ENCODE results near the gene ROBO1.

ROBO1 gene

DNA sequence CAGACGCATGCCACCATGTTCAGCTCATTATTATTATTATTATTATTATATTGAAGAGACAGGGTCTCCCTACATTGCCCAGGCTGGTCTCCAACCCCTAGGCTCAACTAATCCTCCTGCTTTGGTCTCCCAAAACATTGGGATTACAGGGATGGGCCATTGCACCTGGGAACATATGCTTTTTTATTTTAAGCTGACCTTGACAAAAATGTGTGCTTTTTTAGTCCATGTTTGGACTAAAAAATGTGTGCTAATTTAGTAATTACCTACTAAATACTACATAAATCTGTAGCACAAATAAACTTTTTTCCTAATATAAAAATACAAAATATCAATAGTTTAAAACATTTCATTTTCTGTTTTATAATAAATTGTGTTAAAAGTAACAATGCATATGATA, 693.2 kb downstream of the ROBO1 start:
- DNase-seq (ENCODE audit: low read depth in 2 of 2): no peak

GRCh38 chr3:79067734-79068133, 700.1 kb downstream of the ROBO1 start:
- no peak for DNase-seq (ENCODE audit: low read depth in 2 of 2)

DNA sequence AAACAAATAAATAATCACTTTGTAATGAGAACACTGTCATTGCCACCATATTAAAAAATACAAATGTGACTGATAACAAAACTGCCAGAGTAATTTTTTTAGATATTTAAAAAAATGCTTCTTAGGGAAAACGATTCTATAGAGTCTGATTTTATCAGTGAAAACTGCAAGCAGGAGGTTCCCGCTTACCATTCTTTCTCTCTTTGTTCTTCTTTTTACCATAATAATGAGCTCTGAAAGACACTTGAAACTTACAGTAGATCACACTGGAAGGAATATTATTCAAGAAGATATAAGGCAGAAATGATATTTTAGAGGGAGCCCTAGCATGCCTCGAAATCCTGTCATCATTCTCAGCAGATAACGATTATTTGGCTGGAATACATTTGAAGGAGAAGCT, 701.3 kb downstream of the ROBO1 start:
- DNase-seq (ENCODE audit: low read depth in 2 of 2): no peak

- DNase-seq (ENCODE audit: low read depth in 2 of 2): no peak
Observed at GRCh38 chr3:79063624-79064023, 704.2 kb downstream of the ROBO1 start.

DNA sequence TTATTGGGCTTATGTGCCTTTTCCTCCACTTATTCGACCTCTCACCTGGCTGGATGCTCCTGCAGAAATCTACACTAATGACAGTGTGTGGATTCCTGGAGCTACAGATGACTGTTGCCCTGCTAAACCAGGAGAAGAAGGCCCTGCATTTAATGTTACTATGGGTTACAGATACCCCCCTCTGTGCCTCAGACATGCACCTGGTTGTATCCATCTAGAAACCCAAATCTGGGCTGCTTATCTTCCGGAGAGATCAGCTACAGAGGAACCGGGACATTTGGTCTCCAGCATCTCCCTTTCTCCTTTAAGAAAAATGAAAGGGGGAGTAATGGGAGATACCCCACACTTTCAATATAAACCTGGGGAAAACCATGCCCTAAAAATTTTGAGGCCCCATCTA, 710.0 kb downstream of the ROBO1 start:
- DNase-seq (ENCODE audit: low read depth in 2 of 2): no peak

- no peak for DNase-seq (ENCODE audit: low read depth in 2 of 2)
Observed at GRCh38 chr3:79056498-79056897, 711.3 kb downstream of the ROBO1 start.

- DNase-seq (ENCODE audit: low read depth in 2 of 2): no peak
Observed at GRCh38 chr3:79052054-79052681, 715.6 kb downstream of the ROBO1 start.

- no peak for DNase-seq (ENCODE audit: low read depth in 2 of 2)
Observed at GRCh38 chr3:79047581-79047980, 720.2 kb downstream of the ROBO1 start.

DNA sequence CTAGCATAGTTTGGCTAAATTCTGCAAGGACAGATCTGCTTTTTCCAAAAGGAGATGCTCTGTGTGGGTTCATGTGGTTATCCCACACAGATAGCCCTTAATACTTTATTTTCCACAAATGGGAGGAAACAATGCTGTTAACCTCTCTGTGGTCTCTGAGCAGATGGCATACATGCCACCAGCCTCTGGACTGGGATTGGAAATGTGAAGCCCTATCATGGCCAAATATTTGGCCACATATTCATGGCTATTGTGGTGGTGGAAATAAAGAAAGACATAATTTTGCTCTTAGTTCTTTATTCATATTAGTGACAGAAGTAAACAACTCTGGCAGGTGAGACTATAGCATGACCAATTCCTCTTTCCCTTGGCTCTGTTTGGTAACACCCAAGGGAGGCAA, 726.2 kb downstream of the ROBO1 start:
- no peak for DNase-seq (ENCODE audit: low read depth in 2 of 2)

GRCh38 chr3:79040701-79041100, 727.1 kb downstream of the ROBO1 start:
- DNase-seq (ENCODE audit: low read depth in 2 of 2): no peak

- DNase-seq (ENCODE audit: low read depth in 2 of 2): no peak
Observed at GRCh38 chr3:79040091-79040490, 727.7 kb downstream of the ROBO1 start.

GRCh38 chr3:79039192-79039591, 728.6 kb downstream of the ROBO1 start:
- DNase-seq (ENCODE audit: low read depth in 2 of 2): no peak

DNA sequence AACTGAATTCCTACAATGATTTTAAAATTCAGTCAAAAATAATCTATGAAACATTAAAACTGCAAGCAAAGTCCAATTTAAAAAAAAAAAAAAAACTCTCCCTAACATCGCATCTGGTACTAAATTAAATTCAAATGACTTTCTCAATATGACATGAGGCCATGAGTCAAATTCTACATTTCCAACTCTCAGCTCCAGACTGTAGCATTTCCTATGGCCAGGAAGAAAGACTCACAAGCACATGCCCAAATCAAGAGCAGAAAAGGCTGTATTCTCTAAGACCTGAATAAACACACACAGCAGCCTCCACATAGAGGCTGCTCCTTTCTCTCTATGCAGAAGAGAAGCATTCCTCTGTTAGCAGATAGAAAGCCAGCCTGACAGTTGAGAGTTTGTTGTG, 729.2 kb downstream of the ROBO1 start:
- DNase-seq (ENCODE audit: low read depth in 2 of 2): no peak

GRCh38 chr3:79038057-79038456, 729.7 kb downstream of the ROBO1 start:
- DNase-seq (ENCODE audit: low read depth in 2 of 2): no peak

GRCh38 chr3:79032686-79033318, 735.0 kb downstream of the ROBO1 start:
- DNase-seq (ENCODE audit: low read depth in 2 of 2): no peak

- DNase-seq (ENCODE audit: low read depth in 2 of 2): no peak
Observed at GRCh38 chr3:79030157-79030556, 737.6 kb downstream of the ROBO1 start.

DNA sequence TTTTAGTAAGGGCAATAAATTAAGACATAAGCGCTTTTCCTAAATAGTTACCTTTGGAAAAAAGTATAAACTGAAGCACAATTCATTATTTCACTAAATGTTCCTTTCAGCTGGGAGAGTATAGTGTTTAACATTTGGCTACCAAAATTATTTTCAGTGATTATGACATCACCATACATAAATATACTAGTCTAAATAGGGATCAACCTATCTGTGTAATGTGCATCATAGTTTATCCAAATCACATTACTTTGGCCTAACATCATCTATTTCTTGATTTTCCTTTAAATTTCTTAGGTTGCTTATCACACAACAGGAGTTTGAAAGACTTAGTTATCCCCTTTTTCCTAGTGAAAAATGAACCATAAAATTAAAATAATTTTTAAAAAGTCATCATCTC, 738.9 kb downstream of the ROBO1 start:
- DNase-seq (ENCODE audit: low read depth in 2 of 2): no peak

GRCh38 chr3:79027593-79027992, 740.2 kb downstream of the ROBO1 start:
- DNase-seq (ENCODE audit: low read depth in 2 of 2): no peak

DNA sequence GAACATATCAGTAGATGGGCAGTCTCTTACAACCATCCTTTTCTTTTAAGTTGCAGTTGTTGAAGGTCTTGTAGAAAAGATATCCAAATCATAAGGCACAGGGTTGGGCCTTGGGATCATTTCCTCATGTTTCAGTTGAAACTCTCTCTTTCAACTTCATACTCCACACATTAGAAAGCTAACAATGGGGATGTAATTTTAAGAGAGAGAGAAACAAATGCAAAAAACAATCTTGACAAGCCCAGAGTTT, 747.9 kb downstream of the ROBO1 start:
- no peak for DNase-seq (ENCODE audit: low read depth in 2 of 2)

DNA sequence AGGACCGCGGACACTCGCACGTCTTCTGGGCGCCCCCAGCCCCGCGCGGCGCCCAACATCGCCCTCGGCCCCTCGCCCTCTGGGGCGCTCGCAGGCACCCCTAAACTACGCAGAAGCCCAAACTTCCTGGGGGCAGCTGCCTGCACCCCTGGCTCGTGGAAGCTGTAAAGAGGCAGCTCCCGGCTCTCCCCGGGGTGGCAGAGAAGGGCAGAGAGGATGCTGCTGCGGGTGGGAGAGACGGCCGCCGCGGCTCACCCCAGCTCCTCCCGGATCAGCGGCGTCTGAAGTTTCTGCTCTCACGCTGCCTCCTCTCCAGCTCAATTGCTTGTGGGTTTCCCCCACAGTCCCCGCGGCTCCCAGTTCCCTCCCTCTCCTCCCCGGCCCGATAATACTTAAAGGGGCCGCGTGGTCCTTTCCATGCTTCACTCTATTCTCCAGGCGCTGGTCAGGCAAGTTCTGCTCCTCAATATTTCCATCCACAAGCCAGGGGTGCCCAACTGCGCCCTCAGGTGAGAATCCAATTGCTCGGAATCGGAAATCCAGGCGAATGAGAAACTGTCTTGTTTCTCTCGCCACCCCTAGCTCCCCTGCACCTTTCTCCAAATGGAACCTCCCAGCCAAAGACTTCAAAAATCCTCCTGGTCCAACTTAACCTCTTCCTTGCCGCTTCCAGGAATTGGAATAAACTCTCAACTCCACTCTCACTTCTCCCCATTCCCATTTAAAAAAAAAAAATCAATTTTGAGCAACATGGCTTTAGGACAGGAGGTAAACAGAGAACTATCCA, 748.5 kb downstream of the ROBO1 start:
- DNase-seq (ENCODE audit: low read depth in 2 of 2): no peak

DNA sequence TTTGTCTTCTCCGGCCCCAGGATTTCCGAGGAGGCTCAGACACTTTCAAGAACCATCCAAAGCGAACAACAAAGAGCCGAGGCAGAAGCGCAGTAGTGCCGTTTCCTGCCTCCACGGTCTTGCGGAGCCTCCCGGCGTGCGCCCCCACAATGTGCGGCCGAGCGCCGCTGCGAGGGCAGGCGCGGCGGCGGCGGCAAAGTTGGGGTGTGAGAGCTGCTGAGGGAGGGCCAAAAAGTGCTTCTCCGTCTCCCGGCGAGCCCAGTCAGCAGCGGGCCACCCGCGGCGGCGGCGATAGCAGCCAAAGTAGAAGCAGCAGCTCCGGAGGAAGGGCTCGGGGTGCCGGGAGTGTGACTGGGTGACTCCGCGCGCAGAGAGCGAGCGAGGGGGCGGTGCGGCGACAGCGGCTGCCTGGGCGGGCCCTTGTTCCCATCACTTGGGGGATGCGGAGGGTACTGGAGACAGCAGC, 749.1 kb downstream of the ROBO1 start:
- no peak for DNase-seq (ENCODE audit: low read depth in 2 of 2)

GRCh38 chr3:79018265-79018664, 749.5 kb downstream of the ROBO1 start:
- DNase-seq (ENCODE audit: low read depth in 2 of 2): no peak
